SK-N-SH (cell line): ENCODE data around the gene CEBPA. TPM values are rescaled to one million over a fixed set of nuclear protein-coding genes. Genes with fewer than 3 reads are reported as not detected.

ENCODE experiments used
- CTCF ChIA-PET: fragments of 300-600, 350-600 bp; formaldehyde crosslinking; extraction: SDS; loops from one replicate; lab custom pipeline; 2021; lab: Yijun Ruan, JAX
- POLR2A ChIA-PET: fragments of 350-600 bp; sonication (Branson Sonifier 250); formaldehyde crosslinking; extraction: SDS; loops from one replicate; lab custom pipeline; 2020; ENCODE audit warnings: antibody characterized with exemption, inconsistent platforms; lab: Yijun Ruan, JAX
- DNase-seq: peaks from one replicate; pipeline ENCODE4 v3.0.0; 2012
- H2AFZ ChIP-seq: fragments of 200-600 bp; sonication (generic); 2 replicates; pipeline ENCODE4 v1.8.1; 2016; ENCODE audit warnings: antibody characterized with exemption, mild to moderate bottlenecking, low read depth
- H3F3A ChIP-seq: fragments of 200-600 bp; sonication (generic); replicated peaks from 2 replicates; pipeline ENCODE3; 2016; ENCODE audit warnings: antibody characterized with exemption, mild to moderate bottlenecking; ENCODE audit not compliant: insufficient read depth
- H3K27ac ChIP-seq, 2 experiments: fragments of 200-500 bp in 1 of 2; fragments of 200-600 bp in 1 of 2; sonication (Bioruptor generic) in 1 of 2; sonication (generic), shearing (Covaris generic) in 1 of 2; 2 replicates each; pipeline versions ENCODE4 v1.5.1 to v1.6.1; 2014 to 2016; ENCODE audit warnings: low read depth in 2 of 2, inconsistent platforms in 1 of 2, low read length in 1 of 2, mild to moderate bottlenecking in 1 of 2, mixed read lengths in 1 of 2
- H3K27me3 ChIP-seq: fragments of 200-600 bp; sonication (generic), shearing (Covaris generic); 2 replicates; pipeline ENCODE4 v1.6.1; 2016; ENCODE audit warnings: mixed run types; ENCODE audit not compliant: insufficient read depth
- H3K36me3 ChIP-seq, 2 experiments: fragments of 200-500 bp in 1 of 2; fragments of 200-600 bp in 1 of 2; sonication (Bioruptor generic) in 1 of 2; sonication (generic) in 1 of 2; replicated peaks in 1 of 2; 2 replicates each; pipeline versions ENCODE3 to v1.5.1; 2014 to 2016; ENCODE audit warnings: low read length in 1 of 2, mild to moderate bottlenecking in 1 of 2; ENCODE audit not compliant: insufficient read depth in 2 of 2, control insufficient read depth in 1 of 2
- H3K4me1 ChIP-seq, 2 experiments: fragments of 200-500 bp in 1 of 2; fragments of 200-600 bp in 1 of 2; sonication (Bioruptor generic) in 1 of 2; sonication (generic), shearing (Covaris generic) in 1 of 2; 2 replicates each; pipeline versions ENCODE4 v1.5.1 to v1.6.1; 2014 to 2016; ENCODE audit warnings: low read depth in 1 of 2, low read length in 1 of 2, mixed run types in 1 of 2; ENCODE audit not compliant: insufficient read depth in 2 of 2, control insufficient read depth in 1 of 2
- H3K4me2 ChIP-seq: fragments of 200-600 bp; sonication (generic), shearing (Covaris generic); 2 replicates; pipeline ENCODE4 v1.6.1; 2017; ENCODE audit warnings: mixed run types
- H3K4me3 ChIP-seq, 2 experiments: fragments of 200-500 bp in 1 of 2; fragments of 200-600 bp in 1 of 2; sonication (Bioruptor generic) in 1 of 2; sonication (generic), shearing (Covaris generic) in 1 of 2; 2 replicates each; pipeline versions ENCODE4 v1.5.1 to v1.8.1; 2014 to 2016; ENCODE audit warnings: low read depth in 2 of 2, inconsistent platforms in 1 of 2, low read length in 1 of 2, mild to moderate bottlenecking in 1 of 2, mixed read lengths in 1 of 2, moderate library complexity in 1 of 2
- H3K79me2 ChIP-seq: fragments of 200-600 bp; sonication (generic); 2 replicates; pipeline ENCODE4 v1.8.1; 2017; ENCODE audit warnings: mild to moderate bottlenecking; ENCODE audit not compliant: insufficient read depth
- H3K9ac ChIP-seq: fragments of 200-600 bp; sonication (generic); 2 replicates; pipeline ENCODE4 v1.6.1; 2017; ENCODE audit warnings: mixed run types
- H3K9me2 ChIP-seq: fragments of 200-600 bp; sonication (generic); 2 replicates; pipeline ENCODE4 v1.6.1; 2017; ENCODE audit warnings: mixed run types
- H3K9me3 ChIP-seq: fragments of 200-600 bp; sonication (generic); 2 replicates; pipeline ENCODE4 v1.6.1; 2017; ENCODE audit warnings: mixed run types, mild to moderate bottlenecking, moderate library complexity
- H4K20me1 ChIP-seq: fragments of 200-600 bp; sonication (generic); 2 replicates; pipeline ENCODE4 v1.6.1; 2017; ENCODE audit warnings: mild to moderate bottlenecking, mixed run types; ENCODE audit not compliant: insufficient read depth
- EP300 ChIP-seq, 2 experiments: IDR thresholded peaks; 2 replicates each; pipeline versions ENCODE4 v1.4.0 to v1.6.1; 2012; ENCODE audit warnings: borderline replicate concordance in 1 of 2, low read depth in 1 of 2, low read length in 1 of 2
- MAX ChIP-seq: IDR thresholded peaks from 2 replicates; pipeline ENCODE4 v1.4.0; 2012; ENCODE audit warnings: low read depth
- MXI1 ChIP-seq: IDR thresholded peaks from 2 replicates; pipeline ENCODE4 v1.6.1; 2012; ENCODE audit warnings: mild to moderate bottlenecking, low read depth, low read length, improper control_type of control experiment
- NFIC ChIP-seq: IDR thresholded peaks from 2 replicates; pipeline ENCODE4 v1.4.0; 2012; ENCODE audit warnings: borderline replicate concordance
- PBX3 ChIP-seq: IDR thresholded peaks from 2 replicates; pipeline ENCODE4; 2012
- REST ChIP-seq: IDR thresholded peaks from 2 replicates; pipeline ENCODE4 v1.6.1; 2012; ENCODE audit warnings: mild to moderate bottlenecking, low read depth, low read length, moderate library complexity
- SIN3A ChIP-seq: IDR thresholded peaks from 2 replicates; pipeline ENCODE4 v1.6.1; 2012; ENCODE audit warnings: low read depth, mild to moderate bottlenecking, low read length, moderate library complexity, borderline replicate concordance
- TAF1 ChIP-seq: IDR thresholded peaks from 2 replicates; pipeline ENCODE4 v1.6.1; 2012; ENCODE audit warnings: low read depth, mild to moderate bottlenecking, low read length, moderate library complexity, borderline replicate concordance
- TEAD4 ChIP-seq: IDR thresholded peaks from 2 replicates; pipeline ENCODE4 v1.4.0; 2012; ENCODE audit warnings: mild to moderate bottlenecking, borderline replicate concordance; ENCODE audit not compliant: insufficient read depth
- YY1 ChIP-seq: IDR thresholded peaks from 2 replicates; pipeline ENCODE4 v1.4.0; 2012; ENCODE audit warnings: low read depth, mild to moderate bottlenecking
- WGBS: methylation state at CpG from one replicate; pipeline ENCODE4 v1.1.6; 2017; ENCODE audit warnings: low lambda C conversion rate; 5-methylcytosine and 5-hydroxymethylcytosine counted together
- polyA plus RNA-seq, 3 experiments: library from polyadenylated mRNA; depleted of rRNA; stranded (reverse); fragments of >200 nt; gene quantifications; 2 replicates each; pipeline ENCODE4 v1.2.3, GENCODE V29; 2012

The CEBPA gene
- polyA plus RNA-seq, 1 of the 3 experiments (the other 2 are of a cell fraction), result 0.15 TPM

- no peak for TF ChIP-seq TAF1
- TF ChIP-seq EP300 (IDR thresholded peaks at IDR 0.05; ENCODE audit: borderline replicate concordance in 1 of 2, low read depth in 1 of 2, low read length in 1 of 2), result no peak
- TF ChIP-seq PBX3, result no peak
- TF ChIP-seq TEAD4, result no peak
- TF ChIP-seq REST, result no peak
These were observed 31.6 kb downstream of the CEBPA start (continued) for GRCh38 chr19:33270769-33271168.

- WGBS, result 50% methylated on average over 5 of the region's 10 CpGs
- H3K36me3 ChIP-seq, result no peaks in the 10 kb centered on the region
- H4K20me1 ChIP-seq, result no peaks in the 10 kb centered on the region
- TF ChIP-seq YY1 (no peak), MAX (no peak), SIN3A (no peak), NFIC (no peak), MXI1 (no peak)
- H3K27me3 ChIP-seq, result no peaks in the 10 kb centered on the region
- no peaks in the 10 kb centered on the region for H3K79me2 ChIP-seq
- H2AFZ ChIP-seq, result no peak overlapping the region
- no peak for DNase-seq
- no peaks in the 10 kb centered on the region for H3K9me2 ChIP-seq
- ChIA-PET CTCF (interaction anchor here (0.8 to 2.3 kb wide), 3 partner anchors 11 to 502 kb away, joined by 3 to 5 read pairs (median 3); no protein-coding TSS in a partner anchor), POLR2A (no interaction called here)
- no peak overlapping the region for H3K4me2 ChIP-seq
- H3K9me3 ChIP-seq, result no peaks in the 10 kb centered on the region
- H3F3A ChIP-seq, result no peaks in the 10 kb centered on the region
- H3K9ac ChIP-seq, result no peak overlapping the region
- no peak overlapping the region for H3K27ac ChIP-seq
- H3K4me1 ChIP-seq, result no peaks in the 10 kb centered on the region; a peak in 1 of 4 replicates
- H3K4me3 ChIP-seq, result no peak overlapping the region
These were observed 33.3 kb downstream of the CEBPA start for GRCh38 chr19:33269016-33269415.
